Right atrium auricular region (tissue), 2 donors: ENCODE results near the gene PDGFA. TPM values are rescaled to one million over a fixed set of nuclear protein-coding genes. Genes with fewer than 3 reads are reported as not detected.

Experiments used
- DNase-seq: peaks from one replicate; pipeline ENCODE4 v3.0.0-alpha.2; 2019; ENCODE audit warnings: low spot score
- H3K27ac ChIP-seq, 2 donors: fragments of 200-600 bp; sonication (generic); 1 replicate in 1 of 2; 2 replicates in 1 of 2; pipeline ENCODE4 v1.5.1; 2016 to 2019
- H3K27me3 ChIP-seq, 2 donors: fragments of 200-600 bp; sonication (generic); one replicate each; pipeline versions ENCODE4 v1.5.1 to v1.6.0; 2017 to 2019
- H3K36me3 ChIP-seq: fragments of 200-600 bp; sonication (generic); one replicate; pipeline ENCODE4 v1.5.1; 2016
- H3K4me1 ChIP-seq, 2 donors: fragments of 200-600 bp; sonication (generic); one replicate each; pipeline versions ENCODE4 v1.5.1 to v1.6.0; 2017 to 2019
- H3K4me3 ChIP-seq, 2 donors: fragments of 200-600 bp; sonication (generic); 1 replicate in 1 of 2; 2 replicates in 1 of 2; pipeline ENCODE4 v1.5.1; 2017 to 2019; ENCODE audit warnings: mild to moderate bottlenecking in 1 of 2, moderate library complexity in 1 of 2
- H3K9me3 ChIP-seq, 2 donors: fragments of 200-600 bp; sonication (generic); one replicate each; pipeline ENCODE4 v1.5.1; 2019
- CTCF ChIP-seq, 2 donors: fragments of 200-600 bp; sonication (generic); IDR thresholded peaks; one replicate each; pipeline ENCODE4 v1.5.1; 2019; ENCODE audit warnings: antibody characterized with exemption in 2 of 2
- total RNA-seq, 2 donors: library from RNA; depleted of rRNA; stranded (reverse); fragments of >200 nt; gene quantifications; one replicate each; pipeline ENCODE4 v1.1.0, GENCODE V29; 2016

PDGFA gene
- total RNA-seq, 2 donors from 2014 or later: 31.8 to 34.2 TPM

GRCh38 chr7:481219-481930 is 38.3 kb downstream of the PDGFA start:
- no peak overlapping the region for H3K4me3 ChIP-seq
- DNase-seq: no peak
- H3K36me3 ChIP-seq: no peaks in the 10 kb centered on the region
- no peak overlapping the region for H3K27ac ChIP-seq
- no peaks in the 10 kb centered on the region for H3K27me3 ChIP-seq
- no peaks in the 10 kb centered on the region for H3K9me3 ChIP-seq
- no peak for TF ChIP-seq CTCF (IDR thresholded peaks at IDR 0.05)
- peaks cover 0 to 19% of the 10 kb centered on the region in 2 donors for H3K4me1 ChIP-seq

GRCh38 chr7:480531-481218 is 39.0 kb downstream of the PDGFA start:
- H3K4me1 ChIP-seq: peaks cover 0 to 18% of the 10 kb centered on the region in 2 donors
- H3K27me3 ChIP-seq: no peaks in the 10 kb centered on the region
- no peaks in the 10 kb centered on the region for H3K36me3 ChIP-seq
- no peaks in the 10 kb centered on the region for H3K9me3 ChIP-seq
- no peak for DNase-seq
- no peak overlapping the region for H3K27ac ChIP-seq
- H3K4me3 ChIP-seq: no peak overlapping the region
- TF ChIP-seq CTCF (IDR thresholded peaks at IDR 0.05): no peak

GRCh38 chr7:479948-480499 is 39.6 kb downstream of the PDGFA start:
- H3K27ac ChIP-seq: no peak overlapping the region
- no peaks in the 10 kb centered on the region for H3K27me3 ChIP-seq
- H3K36me3 ChIP-seq: no peaks in the 10 kb centered on the region
- no peak overlapping the region for H3K4me3 ChIP-seq
- TF ChIP-seq CTCF (IDR thresholded peaks at IDR 0.05): no peak
- no peaks in the 10 kb centered on the region for H3K9me3 ChIP-seq
- peaks cover 0 to 12% of the 10 kb centered on the region in 2 donors for H3K4me1 ChIP-seq
- DNase-seq: no peak

- H3K27ac ChIP-seq: no peak overlapping the region
- H3K36me3 ChIP-seq: no peaks in the 10 kb centered on the region
- peaks cover 0 to 5% of the 10 kb centered on the region in 2 donors for H3K9me3 ChIP-seq
- H3K27me3 ChIP-seq: no peaks in the 10 kb centered on the region
- peaks cover 0 to 12% of the 10 kb centered on the region in 2 donors for H3K4me1 ChIP-seq
- no peak for DNase-seq
- no peak for TF ChIP-seq CTCF (IDR thresholded peaks at IDR 0.05)
- no peak overlapping the region for H3K4me3 ChIP-seq
These were observed 40.3 kb downstream of the PDGFA start for GRCh38 chr7:479115-479947.

- Histone ChIP-seq H3K4me1 (peaks cover 0 to 12% of the 10 kb centered on the region in 2 donors), H3K4me3 (no peak overlapping the region), H3K36me3 (no peaks in the 10 kb centered on the region), H3K9me3 (peaks cover 0 to 9% of the 10 kb centered on the region in 2 donors), H3K27ac (no peak overlapping the region), H3K27me3 (no peaks in the 10 kb centered on the region)
- DNase-seq: no peak
- TF ChIP-seq CTCF (IDR thresholded peaks at IDR 0.05): no peak
These were observed 41.9 kb downstream of the PDGFA start for GRCh38 chr7:477626-478220.
